Hypothalamus (tissue), 51 donors: ENCODE data around the gene TEX13B.

Experiments
- DNase-seq, 51 donors: peaks; one replicate each; lab custom pipeline; 2025; lab: John Stamatoyannopoulos, UW

TEX13B gene

GRCh38 chrX:107940095-107940494 is 42.1 kb downstream of the TEX13B start:
- DNase-seq = no peak

- DNase-seq = peak in 1 of 51 donors; percentile 0
Observed at GRCh38 chrX:107936434-107936730, 45.8 kb downstream of the TEX13B start.

- DNase-seq = peak in 4 of 51 donors; percentile 0 to 2 (median 1)
Observed at GRCh38 chrX:107935664-107936433, 46.3 kb downstream of the TEX13B start.

GRCh38 chrX:107935200-107935599 is 47.0 kb downstream of the TEX13B start:
- no peak for DNase-seq

GRCh38 chrX:107934262-107934661 is 47.9 kb downstream of the TEX13B start:
- DNase-seq = no peak
